HepG2 (cell line): ENCODE data around the gene TMBIM1. TPM values are rescaled to one million over a fixed set of nuclear protein-coding genes. Genes with fewer than 3 reads are reported as not detected.

Experiments
- AGO1 ChIP-seq: fragments of 200-400 bp; formaldehyde crosslinking; IDR thresholded peaks from 2 replicates; pipeline ENCODE4 v1.6.1; 2017; ENCODE audit warnings: mild to moderate bottlenecking, low read depth, low read length, moderate library complexity; ENCODE audit not compliant: poor library complexity, severe bottlenecking
- CREB3 ChIP-seq: sonication (generic); formaldehyde crosslinking; IDR thresholded peaks from 2 replicates; pipeline ENCODE4 v1.5.0; 2020; ENCODE audit warnings: missing genetic modification reagents
- CREM ChIP-seq, 2 experiments: sonication (generic) in 1 of 2; formaldehyde crosslinking in 1 of 2; IDR thresholded peaks; 2 replicates each; pipeline versions ENCODE4 v1.4.0 to v1.6.1; 2016 to 2020; ENCODE audit warnings: antibody characterized with exemption in 1 of 2, mild to moderate bottlenecking in 1 of 2, missing genetic modification reagents in 1 of 2
- ESRRA ChIP-seq: sonication (generic); formaldehyde crosslinking; IDR thresholded peaks from 2 replicates; pipeline ENCODE4 v1.5.1; 2020; ENCODE audit warnings: mild to moderate bottlenecking, low read depth, missing genetic modification reagents
- GMEB2 ChIP-seq: IDR thresholded peaks from 2 replicates; pipeline ENCODE4 v1.6.1; 2016; ENCODE audit warnings: missing biosample characterization, missing genetic modification reagents, low read depth
- HOXA3 ChIP-seq: sonication (generic); formaldehyde crosslinking; IDR thresholded peaks from 2 replicates; pipeline ENCODE4 v1.5.0; 2020; ENCODE audit warnings: missing genetic modification reagents
- IRF2 ChIP-seq: IDR thresholded peaks from 2 replicates; pipeline ENCODE4 v1.6.1; 2018; ENCODE audit warnings: missing genetic modification reagents, missing compliant biosample characterization
- MTERF4 ChIP-seq: sonication (generic); formaldehyde crosslinking; IDR thresholded peaks from 2 replicates; pipeline ENCODE4 v1.8.0; 2023; ENCODE audit warnings: mild to moderate bottlenecking, missing genetic modification reagents
- MXD3 ChIP-seq: IDR thresholded peaks from 2 replicates; pipeline ENCODE4 v1.6.1; 2016; ENCODE audit warnings: mild to moderate bottlenecking, missing biosample characterization, missing genetic modification reagents
- NFE2L2 ChIP-seq: fragments of 150-350 bp; IDR thresholded peaks from 2 replicates; pipeline ENCODE4 v1.6.1; 2014; ENCODE audit warnings: low read length
- POGK ChIP-seq: sonication (generic); formaldehyde crosslinking; conservative IDR thresholded peaks from 2 replicates; pipeline ENCODE4 v1.8.0; 2022; ENCODE audit warnings: mild to moderate bottlenecking, moderate library complexity, missing genetic modification reagents
- RBM39 ChIP-seq: fragments of 200-400 bp; formaldehyde crosslinking; IDR thresholded peaks from one replicate; pipeline ENCODE4 v1.6.1; 2018; ENCODE audit warnings: antibody characterized with exemption, mild to moderate bottlenecking, low read depth, low read length; ENCODE audit not compliant: poor library complexity, severe bottlenecking
- RFXAP ChIP-seq: sonication (generic); formaldehyde crosslinking; IDR thresholded peaks from 2 replicates; pipeline ENCODE4 v1.4.0; 2020; ENCODE audit warnings: missing genetic modification reagents, borderline replicate concordance
- SIN3B ChIP-seq: fragments of 150-350 bp; IDR thresholded peaks from 2 replicates; pipeline ENCODE4 v1.6.1; 2014; ENCODE audit warnings: low read length
- TSC22D2 ChIP-seq: sonication (generic); formaldehyde crosslinking; IDR thresholded peaks from 2 replicates; pipeline ENCODE4 v1.5.1; 2020; ENCODE audit warnings: missing genetic modification reagents, mild to moderate bottlenecking, borderline replicate concordance
- ZBED4 ChIP-seq: sonication (generic); formaldehyde crosslinking; IDR thresholded peaks from 2 replicates; pipeline ENCODE4 v1.4.0; 2020; ENCODE audit warnings: missing genetic modification reagents, borderline replicate concordance
- ZNF772 ChIP-seq: sonication (generic); formaldehyde crosslinking; IDR thresholded peaks from 2 replicates; pipeline ENCODE4 v1.5.0; 2020; ENCODE audit warnings: mild to moderate bottlenecking, missing genetic modification reagents
- polyA plus RNA-seq, 8 experiments: library from polyadenylated mRNA; depleted of rRNA in 3 of 8; stranded (reverse) in 7 of 8; unstranded in 1 of 8; fragments of >200 nt; fragmentation: Illumina TruSeq in 4 of 8; extraction: Trizol in 4 of 8; gene quantifications; 2 replicates each; pipeline versions ENCODE4 v1.2.1 to v1.2.3, GENCODE V29; 2011 to 2016; ENCODE audit warnings: low read depth in 4 of 8, missing spikeins in 1 of 8, mixed read lengths in 1 of 8; ENCODE audit not compliant: insufficient read depth in 1 of 8
- total RNA-seq, 5 experiments: library from RNA; depleted of rRNA; stranded (reverse); fragments of >200 nt; fragmentation: Illumina TruSeq; extraction: Trizol; gene quantifications; 2 replicates each; pipeline ENCODE4 v1.2.3, GENCODE V29; 2016; ENCODE audit warnings: low read depth in 1 of 5

Gene TMBIM1
- total and polyA plus RNA-seq, 2 of the 13 experiments (the other 11 are each of a cell fraction or from before 2014, with no cell fraction given) = 127 to 139 TPM

GRCh38 chr2:218269900-218270720, 22.2 kb downstream of the TMBIM1 start, which contains the start of the genes AAMP and PNKD (continued):
- TF ChIP-seq ZBED4 (CRISPR knock-in tag) = peak; percentile 72; the same call in 1 of the 2 replicates
- peak; percentile 46; the same call in 1 of the 2 replicates for TF ChIP-seq CREB3 (CRISPR knock-in tag)
- TF ChIP-seq TSC22D2 (CRISPR knock-in tag) = peak; percentile 3
- peak; percentile 93; the same call in 1 of the 2 replicates for TF ChIP-seq MTERF4 (CRISPR knock-in tag)
- TF ChIP-seq ZNF772 (CRISPR knock-in tag) = peak; percentile 13; the same call in 1 of the 2 replicates
- TF ChIP-seq NFE2L2 = 0 out of 2 replicates have a peak, but pooled peaks have one; percentile 19
- TF ChIP-seq RBM39 = peak; percentile 90
- peak; percentile 85 for TF ChIP-seq GMEB2
- peak; percentile 96 for TF ChIP-seq HOXA3 (CRISPR knock-in tag)
- TF ChIP-seq AGO1 = peak; percentile 31
- peak; percentile 81; the same call in 1 of the 2 replicates for TF ChIP-seq RFXAP (CRISPR knock-in tag)
- TF ChIP-seq ESRRA = no peak
- peak; percentile 75; the same call in 1 of the 2 replicates for TF ChIP-seq SIN3B
- TF ChIP-seq IRF2 (CRISPR knock-in tag) = peak; percentile 98
- TF ChIP-seq POGK (CRISPR knock-in tag) = peak; percentile 42
- peak; percentile 100 for TF ChIP-seq CREM (IDR thresholded peaks at IDR 0.05)
- TF ChIP-seq CREM (CRISPR knock-in tag; IDR thresholded peaks at IDR 0.05) = 0 out of 2 replicates have a peak, but pooled peaks have one; percentile 24
- TF ChIP-seq MXD3 (CRISPR knock-in tag) = peak; percentile 59
